Endothelial cell of umbilical vein (primary cell): ENCODE measurements around the gene FGR. TPM values are rescaled to one million over a fixed set of nuclear protein-coding genes. Genes with fewer than 3 reads are reported as not detected.

Experiments
- BruUV-seq: library from RNA; stranded (reverse); fragments of 400-500 nt; replicated peaks from 2 replicates; lab custom pipeline; 2021; lab: Mats Ljungman, UMichigan
- CTCF ChIA-PET: fragments of 300-600, 350-600 bp; sonication (Branson Sonifier 250); formaldehyde crosslinking; loops from one replicate; lab custom pipeline; 2021; ENCODE audit warnings: antibody characterized with exemption, inconsistent platforms; lab: Charles Lee
- POLR2A ChIA-PET: fragments of 300-600, 350-600 bp; sonication (Branson Sonifier 250); formaldehyde crosslinking; loops from one replicate; lab custom pipeline; 2021; ENCODE audit warnings: antibody characterized with exemption, inconsistent platforms; lab: Charles Lee
- DNase-seq: peaks from one replicate; pipeline ENCODE4 v3.0.0-alpha.2; 2011; ENCODE audit warnings: low read depth, low spot score
- FAIRE-seq: peaks from 2 replicates; lab custom pipeline; 2011; peaks lifted over from hg19 to GRCh38; lab: Jason Lieb, UNC
- H2AFZ ChIP-seq: 2 replicates; pipeline ENCODE4 v1.6.0; 2012; ENCODE audit warnings: low read depth, low read length, control low read depth, inconsistent platforms
- H3K27ac ChIP-seq: 2 replicates; pipeline ENCODE4 v1.5.1; 2011; ENCODE audit warnings: low read depth, mild to moderate bottlenecking, control low read depth, low read length, moderate library complexity; ENCODE audit not compliant: insufficient read depth
- H3K27me3 ChIP-seq, 2 experiments: 2 replicates each; pipeline versions ENCODE4 v1.6.0 to v1.6.1; 2011; ENCODE audit warnings: low read length in 2 of 2, mixed read lengths in 1 of 2; ENCODE audit not compliant: control insufficient read depth in 2 of 2, insufficient read depth in 2 of 2
- H3K36me3 ChIP-seq, 2 experiments: 2 replicates in 1 of 2; 3 replicates in 1 of 2; pipeline ENCODE4 v1.5.1; 2011; ENCODE audit warnings: low read length in 2 of 2, mild to moderate bottlenecking in 1 of 2, moderate library complexity in 1 of 2; ENCODE audit not compliant: control insufficient read depth in 2 of 2, insufficient read depth in 2 of 2; ENCODE audit errors: extremely low read depth in 1 of 2
- H3K4me1 ChIP-seq: 3 replicates; pipeline ENCODE4 v1.5.1; 2011; ENCODE audit warnings: mild to moderate bottlenecking, low read length; ENCODE audit not compliant: control insufficient read depth, insufficient read depth; ENCODE audit errors: extremely low read depth
- H3K4me2 ChIP-seq: 2 replicates; pipeline ENCODE4 v1.6.1; 2011; ENCODE audit warnings: low read length, control low read depth, mixed read lengths; ENCODE audit not compliant: insufficient read depth
- H3K4me3 ChIP-seq, 3 experiments: fragments of 200-600 bp in 1 of 3; sonication (generic), shearing (Covaris generic) in 1 of 3; replicated peaks in 1 of 3; 2 replicates each; pipeline ENCODE4 v1.5.1; 2011 to 2016; ENCODE audit warnings: control low read depth in 3 of 3, low read length in 3 of 3, mild to moderate bottlenecking in 2 of 3, inconsistent platforms in 1 of 3, low read depth in 1 of 3, moderate library complexity in 1 of 3; ENCODE audit not compliant: insufficient read depth in 1 of 3
- H3K79me2 ChIP-seq: 2 replicates; pipeline ENCODE4 v1.6.0; 2012; ENCODE audit warnings: low read length, inconsistent platforms; ENCODE audit not compliant: control insufficient read depth, insufficient read depth
- H3K9ac ChIP-seq: replicated peaks from 2 replicates; pipeline ENCODE3; 2011; ENCODE audit warnings: low read length, control low read depth; ENCODE audit not compliant: insufficient read depth; ENCODE audit errors: extremely low read depth
- H3K9me1 ChIP-seq: replicated peaks from 3 replicates; pipeline ENCODE4 v1.6.0; 2011; ENCODE audit warnings: mild to moderate bottlenecking, low read length; ENCODE audit not compliant: control insufficient read depth, insufficient read depth; ENCODE audit errors: extremely low read depth
- H3K9me3 ChIP-seq: replicated peaks from 2 replicates; pipeline ENCODE4 v1.5.1; 2012; ENCODE audit warnings: low read length, inconsistent platforms; ENCODE audit not compliant: control insufficient read depth, insufficient read depth
- H4K20me1 ChIP-seq: replicated peaks from 2 replicates; pipeline ENCODE3; 2011; ENCODE audit warnings: mild to moderate bottlenecking, low read length; ENCODE audit not compliant: control insufficient read depth, insufficient read depth; ENCODE audit errors: extremely low read depth
- CTCF ChIP-seq, 2 donors: IDR thresholded peaks; 1 replicate in 1 of 2; 2 replicates in 1 of 2; pipeline ENCODE4 v1.5.1; 2011; ENCODE audit warnings: low read length in 2 of 2, mild to moderate bottlenecking in 2 of 2, moderate library complexity in 2 of 2, control low read depth in 1 of 2, inconsistent platforms in 1 of 2, low read depth in 1 of 2; ENCODE audit not compliant: insufficient read depth in 1 of 2; ENCODE audit errors: extremely low read depth in 1 of 2
- EZH2 ChIP-seq: IDR thresholded peaks from 2 replicates; pipeline ENCODE4 v1.6.1; 2012; ENCODE audit warnings: borderline replicate concordance, low read depth, mild to moderate bottlenecking, moderate library complexity, low read length, inconsistent platforms; ENCODE audit not compliant: severe bottlenecking
- FOS ChIP-seq: IDR thresholded peaks from 2 replicates; pipeline ENCODE4 v1.6.1; 2011; ENCODE audit warnings: mild to moderate bottlenecking, low read length, moderate library complexity, borderline replicate concordance; ENCODE audit not compliant: insufficient read depth
- GATA2 ChIP-seq: IDR thresholded peaks from 2 replicates; pipeline ENCODE4 v1.7.0; 2011; ENCODE audit warnings: low read depth, mild to moderate bottlenecking, moderate library complexity, mixed read lengths, low read length; ENCODE audit not compliant: insufficient read length, insufficient read depth
- JUN ChIP-seq: IDR thresholded peaks from 2 replicates; pipeline ENCODE4 v1.6.1; 2011; ENCODE audit warnings: borderline replicate concordance, low read depth; ENCODE audit not compliant: insufficient read length, insufficient read depth
- MAX ChIP-seq: IDR thresholded peaks from 2 replicates; pipeline ENCODE4 v1.6.1; 2011; ENCODE audit not compliant: insufficient read depth, insufficient read length
- MYC ChIP-seq: IDR thresholded peaks from one replicate; pipeline ENCODE4 v1.6.1; 2011; ENCODE audit warnings: mild to moderate bottlenecking, low read depth, low read length
- POLR2A ChIP-seq: IDR thresholded peaks from 2 replicates; pipeline ENCODE4 v1.6.1; 2012; ENCODE audit warnings: low read depth, mild to moderate bottlenecking, control low read depth, low read length
- POLR2AphosphoS5 ChIP-seq: IDR thresholded peaks from 2 replicates; pipeline ENCODE4 v1.6.1; 2012; ENCODE audit warnings: low read depth, mild to moderate bottlenecking, control low read depth, low read length, moderate library complexity; ENCODE audit not compliant: insufficient read depth
- dilution Hi-C: fragments of 300-500 bp; cut with MboI; formaldehyde crosslinking; loops from one replicate; pipeline ENCODE4 v1.15.0; 2019; ENCODE audit warnings: low sequenced_read_pairs; ENCODE audit not compliant: extremely low pct_ligation_motif_present
- intact Hi-C: fragments of 100-400 bp; cut with micrococcal nuclease; formaldehyde crosslinking; loops from one replicate; pipeline ENCODE4 v1.10.0; 2022
- polyA plus RNA-seq, 4 experiments: library from polyadenylated mRNA; depleted of rRNA in 3 of 4; stranded (reverse) in 3 of 4; unstranded in 1 of 4; fragments of >200 nt; gene quantifications; 2 replicates each; pipeline versions ENCODE4 v1.2.1 to v1.2.3, GENCODE V29; 2011 to 2012; ENCODE audit warnings: missing spikeins in 1 of 4
- total RNA-seq: library from RNA; stranded (reverse); gene quantifications from 2 replicates; pipeline ENCODE4 v1.2.3, GENCODE V29; 2021

The FGR gene
- total and polyA plus RNA-seq, 2 donors (not counting 3 experiments of a cell fraction or from before 2014, with no cell fraction given) = 0.18 TPM; not detected in 1

GRCh38 chr1:27622828-27623227 is 12.2 kb downstream of the FGR start:
- peaks cover 5% of the 10 kb centered on the region for H3K4me1 ChIP-seq
- ChIA-PET POLR2A (no interaction called here), CTCF (interaction anchor here (1.0 kb wide), 1 partner anchor 47 kb away, joined by 6 read pairs; no protein-coding TSS in a partner anchor)
- H4K20me1 ChIP-seq = no peaks in the 10 kb centered on the region
- dilution Hi-C loops (no loop called here), intact Hi-C loops (no loop called here)
- no TSS peak for BruUV-seq
- H2AFZ ChIP-seq = no peak overlapping the region
- no peak for FAIRE-seq
- no peaks in the 10 kb centered on the region for H3K36me3 ChIP-seq
- no peaks in the 10 kb centered on the region for H3K9me1 ChIP-seq
- no peak overlapping the region for H3K9ac ChIP-seq
- no peak for DNase-seq
- H3K79me2 ChIP-seq = no peaks in the 10 kb centered on the region
- TF ChIP-seq JUN = no peak
- TF ChIP-seq EZH2 = no peak
- TF ChIP-seq GATA2 = no peak
- H3K27me3 ChIP-seq = no peaks in the 10 kb centered on the region
- no peak overlapping the region for H3K4me3 ChIP-seq
- H3K27ac ChIP-seq = no peak overlapping the region
- H3K9me3 ChIP-seq = no peaks in the 10 kb centered on the region
- H3K4me2 ChIP-seq = no peak overlapping the region

GRCh38 chr1:27621051-27621920 is 13.7 kb downstream of the FGR start:
- TF ChIP-seq EZH2 = no peak
- no peak for TF ChIP-seq FOS
- no peak for TF ChIP-seq GATA2
- TF ChIP-seq POLR2A = no peak
- TF ChIP-seq JUN = no peak
- TF ChIP-seq POLR2AphosphoS5 = no peak
- TF ChIP-seq CTCF (IDR thresholded peaks at IDR 0.05; ENCODE audit: extremely low read depth in 1 of 2, insufficient read depth in 1 of 2, low read depth in 1 of 2, low read length in 2 of 2) = no peak
- TF ChIP-seq MYC = no peak
- TF ChIP-seq MAX = no peak
- Histone ChIP-seq H3K4me3 (no peak overlapping the region), H3K9me1 (no peaks in the 10 kb centered on the region), H3K79me2 (no peaks in the 10 kb centered on the region), H3K9me3 (no peaks in the 10 kb centered on the region), H3K27me3 (no peaks in the 10 kb centered on the region), H3K4me1 (peaks cover 11% of the 10 kb centered on the region), H3K9ac (no peak overlapping the region), H3K36me3 (no peaks in the 10 kb centered on the region), H4K20me1 (no peaks in the 10 kb centered on the region), H3K27ac (no peak overlapping the region), H2AFZ (no peak overlapping the region), H3K4me2 (no peak overlapping the region)
- ChIA-PET CTCF (interaction anchor here (0.6 to 2.5 kb wide), 6 partner anchors 8 to 229 kb away, joined by 3 to 15 read pairs (median 4); no protein-coding TSS in a partner anchor), POLR2A (interaction anchor here (0.6 kb wide), 1 partner anchor 45 kb away, joined by 7 read pairs; no protein-coding TSS in a partner anchor)
- intact Hi-C loops = no loop called here
- DNase-seq (peak; percentile 49), FAIRE-seq (peak; percentile 58)
- dilution Hi-C loops = no loop called here
- BruUV-seq = no TSS peak
